Measurements from ENCODE around the gene LILRB3. TPM values are rescaled to one million over a fixed set of nuclear protein-coding genes. Genes with fewer than 3 reads are reported as not detected.

The LILRB3 gene
- total and polyA plus RNA-seq, 2 of the 4 experiments (the other 2 are of a cell fraction): not detected

DNA sequence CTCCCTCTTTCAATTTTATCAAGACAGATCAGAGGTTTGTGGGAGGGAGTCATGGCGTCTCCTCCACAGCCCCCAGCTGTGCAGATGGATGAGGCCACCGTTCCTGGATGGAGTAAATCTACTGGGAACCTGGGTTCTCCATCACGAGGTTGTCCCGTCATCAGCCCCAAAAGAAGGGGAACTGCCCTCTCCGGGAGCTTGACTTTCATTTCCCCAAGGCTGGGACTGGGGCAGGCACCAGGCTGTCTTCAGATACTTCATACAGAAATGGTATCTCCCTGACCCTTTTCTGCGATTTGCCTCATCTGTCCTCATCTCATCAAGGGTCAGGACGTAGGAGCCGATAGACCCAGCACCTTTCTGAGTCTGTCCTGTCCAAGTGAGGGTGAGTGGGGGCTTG, 48.3 kb upstream of the LILRB3 start:
- Histone ChIP-seq H2BK5ac (ENCODE audit: low read depth, low read length, poor library complexity, severe bottlenecking) (no peak overlapping the region), H3K27me3 (ENCODE audit: control insufficient read depth, insufficient read depth, low read length) (no peaks in the 10 kb centered on the region), H3K14ac (replicated peaks; ENCODE audit: low read depth, low read length) (no peak overlapping the region), H3K4me3 (ENCODE audit: insufficient read depth, low read depth, low read length) (no peak overlapping the region), H3K18ac (ENCODE audit: low read depth, low read length) (no peak overlapping the region), H3K9me3 (ENCODE audit: control insufficient read depth, insufficient read depth, low read length) (no peaks in the 10 kb centered on the region), H2BK120ac (ENCODE audit: low read depth, low read length) (no peak overlapping the region), H3K9ac (ENCODE audit: low read depth, low read length) (no peak overlapping the region), H4K8ac (ENCODE audit: low read depth in 2 of 2, low read length in 2 of 2) (no peak overlapping the region), H4K5ac (ENCODE audit: low read depth, low read length) (no peak overlapping the region), H3K9me1 (ENCODE audit: insufficient read depth, low read length) (no peaks in the 10 kb centered on the region), H3K79me1 (ENCODE audit: low read depth in 1 of 2, low read length in 2 of 2) (no peaks in the 10 kb centered on the region), H2AK5ac (ENCODE audit: low read depth, low read length) (no peak overlapping the region), H3K56ac (ENCODE audit: extremely low read depth, insufficient read depth, low read length) (no peak overlapping the region), H3K4me1 (ENCODE audit: control insufficient read depth, insufficient read depth, low read length) (no peaks in the 10 kb centered on the region), H3K4ac (ENCODE audit: low read depth, low read length) (no peak overlapping the region), H2AFZ (replicated peaks; ENCODE audit: low read length, poor library complexity) (no peak overlapping the region), H3K27ac (ENCODE audit: insufficient read depth, low read length) (no peak overlapping the region), H2BK20ac (ENCODE audit: low read depth, low read length) (no peak overlapping the region), H4K91ac (ENCODE audit: insufficient read depth, low read depth, low read length) (no peak overlapping the region), H3K4me2 (ENCODE audit: low read depth, low read length) (no peak overlapping the region), H2BK15ac (ENCODE audit: low read depth, low read length) (no peak overlapping the region), H3K23ac (ENCODE audit: low read depth, low read length) (no peak overlapping the region), H2AK9ac (replicated peaks; ENCODE audit: low read depth, low read length, poor library complexity) (no peak overlapping the region), H3K36me3 (ENCODE audit: control insufficient read depth, insufficient read depth, low read length) (no peaks in the 10 kb centered on the region), H4K20me1 (ENCODE audit: insufficient read depth, low read length) (no peaks in the 10 kb centered on the region)
- CTCF ChIA-PET: no interaction called here
- in situ Hi-C loops (cut with MboI; ENCODE audit: low sequenced_read_pairs) (no loop called here), intact Hi-C loops (cut with micrococcal nuclease) (no loop called here), dilution Hi-C loops (cut with HindIII; ENCODE audit: low sequenced_read_pairs, unreplicated experiment) (no loop called here)
- TF ChIP-seq MXI1 (IDR thresholded peaks at IDR 0.05; ENCODE audit: borderline replicate concordance, low read depth, low read length) (no peak), RCOR1 (IDR thresholded peaks at IDR 0.05; ENCODE audit: insufficient replicate concordance, low read length) (no peak), POLR2A (IDR thresholded peaks at IDR 0.05; ENCODE audit: low read depth, low read length) (no peak), RFX5 (IDR thresholded peaks at IDR 0.05; ENCODE audit: low read depth, low read length) (no peak)
- TF ChIP-seq, protein P1, sequence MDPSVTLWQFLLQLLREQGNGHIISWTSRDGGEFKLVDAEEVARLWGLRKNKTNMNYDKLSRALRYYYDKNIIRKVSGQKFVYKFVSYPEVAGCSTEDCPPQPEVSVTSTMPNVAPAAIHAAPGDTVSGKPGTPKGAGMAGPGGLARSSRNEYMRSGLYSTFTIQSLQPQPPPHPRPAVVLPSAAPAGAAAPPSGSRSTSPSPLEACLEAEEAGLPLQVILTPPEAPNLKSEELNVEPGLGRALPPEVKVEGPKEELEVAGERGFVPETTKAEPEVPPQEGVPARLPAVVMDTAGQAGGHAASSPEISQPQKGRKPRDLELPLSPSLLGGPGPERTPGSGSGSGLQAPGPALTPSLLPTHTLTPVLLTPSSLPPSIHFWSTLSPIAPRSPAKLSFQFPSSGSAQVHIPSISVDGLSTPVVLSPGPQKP (IDR thresholded peaks at IDR 0.05; ENCODE audit: borderline replicate concordance, low read depth, low read length): no peak
- TF ChIP-seq, protein P2, sequence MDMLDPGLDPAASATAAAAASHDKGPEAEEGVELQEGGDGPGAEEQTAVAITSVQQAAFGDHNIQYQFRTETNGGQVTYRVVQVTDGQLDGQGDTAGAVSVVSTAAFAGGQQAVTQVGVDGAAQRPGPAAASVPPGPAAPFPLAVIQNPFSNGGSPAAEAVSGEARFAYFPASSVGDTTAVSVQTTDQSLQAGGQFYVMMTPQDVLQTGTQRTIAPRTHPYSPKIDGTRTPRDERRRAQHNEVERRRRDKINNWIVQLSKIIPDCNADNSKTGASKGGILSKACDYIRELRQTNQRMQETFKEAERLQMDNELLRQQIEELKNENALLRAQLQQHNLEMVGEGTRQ (IDR thresholded peaks at IDR 0.05; ENCODE audit: low read depth, low read length): no peak
- WGBS, 2 experiments (ENCODE audit: extremely low coverage in 2 of 2, insufficient read length in 1 of 2): no CpG with 5 or more reads among the region's 8 CpGs
- no peak for ATAC-seq (ENCODE audit: low read depth)
- no peak for DNase-seq
- POLR2A ChIA-PET (ENCODE audit: unreplicated experiment): no interaction called here
- BruUV-seq (replicated peaks): no TSS peak
